Keratinocyte (primary cell): Measurements from ENCODE around the gene OTOP2.

Source experiments
- EZH2 ChIP-seq: IDR thresholded peaks from one replicate; pipeline ENCODE4 v1.6.1; 2012; ENCODE audit warnings: inconsistent platforms, mild to moderate bottlenecking, low read length, moderate library complexity
- TF ChIP-seq, protein P1 (sequence below), 3 experiments: IDR thresholded peaks in 1 of 3; conservative IDR thresholded peaks in 1 of 3; optimal IDR thresholded peaks in 1 of 3; 2 replicates in 2 of 3; 3 replicates in 1 of 3; pipeline versions ENCODE3 to v1.5.1; 2011; ENCODE audit warnings: low read length in 3 of 3, mild to moderate bottlenecking in 3 of 3, moderate library complexity in 2 of 3, control low read depth in 1 of 3, inconsistent platforms in 1 of 3; ENCODE audit not compliant: insufficient read depth in 2 of 3; ENCODE audit errors: extremely low read depth in 1 of 3

DNA sequence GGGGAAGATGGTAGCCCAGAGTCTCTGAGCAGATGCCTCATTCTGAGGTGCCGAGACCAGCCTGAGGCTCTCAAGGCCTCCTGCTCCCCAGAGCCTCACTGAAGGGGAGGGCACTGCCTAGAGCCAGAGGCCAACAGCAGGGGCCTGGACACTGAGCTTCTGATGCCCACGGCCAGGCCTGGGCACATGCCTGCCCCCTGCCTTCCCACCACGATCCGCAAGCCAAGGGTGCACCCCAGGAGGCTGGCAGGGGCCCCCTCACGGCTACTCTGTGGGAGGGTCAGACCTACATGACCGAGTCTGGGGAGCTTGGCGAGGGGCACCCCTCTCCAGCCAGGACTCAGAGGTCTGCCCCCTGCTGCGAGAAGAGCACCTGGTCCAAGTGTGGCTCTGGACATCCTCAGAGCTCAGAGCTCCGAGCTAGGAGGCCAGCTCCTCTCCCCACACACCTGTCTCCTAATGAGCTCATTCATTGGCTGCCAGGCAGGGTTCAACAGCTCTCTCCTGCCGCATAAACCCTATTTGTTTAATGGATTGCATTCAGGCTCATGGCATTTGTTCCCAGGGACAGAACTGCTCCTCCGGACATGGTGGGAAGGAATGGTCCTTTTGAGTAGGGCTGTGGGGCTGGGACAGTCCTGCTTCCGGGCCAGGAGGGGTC lies 25.5 kb downstream of the OTOP2 start:
- TF ChIP-seq, protein P1, sequence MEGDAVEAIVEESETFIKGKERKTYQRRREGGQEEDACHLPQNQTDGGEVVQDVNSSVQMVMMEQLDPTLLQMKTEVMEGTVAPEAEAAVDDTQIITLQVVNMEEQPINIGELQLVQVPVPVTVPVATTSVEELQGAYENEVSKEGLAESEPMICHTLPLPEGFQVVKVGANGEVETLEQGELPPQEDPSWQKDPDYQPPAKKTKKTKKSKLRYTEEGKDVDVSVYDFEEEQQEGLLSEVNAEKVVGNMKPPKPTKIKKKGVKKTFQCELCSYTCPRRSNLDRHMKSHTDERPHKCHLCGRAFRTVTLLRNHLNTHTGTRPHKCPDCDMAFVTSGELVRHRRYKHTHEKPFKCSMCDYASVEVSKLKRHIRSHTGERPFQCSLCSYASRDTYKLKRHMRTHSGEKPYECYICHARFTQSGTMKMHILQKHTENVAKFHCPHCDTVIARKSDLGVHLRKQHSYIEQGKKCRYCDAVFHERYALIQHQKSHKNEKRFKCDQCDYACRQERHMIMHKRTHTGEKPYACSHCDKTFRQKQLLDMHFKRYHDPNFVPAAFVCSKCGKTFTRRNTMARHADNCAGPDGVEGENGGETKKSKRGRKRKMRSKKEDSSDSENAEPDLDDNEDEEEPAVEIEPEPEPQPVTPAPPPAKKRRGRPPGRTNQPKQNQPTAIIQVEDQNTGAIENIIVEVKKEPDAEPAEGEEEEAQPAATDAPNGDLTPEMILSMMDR (optimal IDR thresholded peaks at IDR 0.05 in 1 of 3, IDR thresholded peaks at IDR 0.05 in 1 of 3, conservative IDR thresholded peaks at IDR 0.05 in 1 of 3; ENCODE audit: extremely low read depth in 1 of 3, insufficient read depth in 2 of 3, low read length in 3 of 3) = no peak
- TF ChIP-seq EZH2 = no peak
